ENCODE measurements around the gene MACROD2. TPM values are rescaled to one million over a fixed set of nuclear protein-coding genes. Genes with fewer than 3 reads are reported as not detected.

MACROD2 gene
- total RNA-seq, 2 donors from 2014 or later = 0.94 to 10.4 TPM

- H3K9me3 ChIP-seq = no peaks in the 10 kb centered on the region
- H3K4me1 ChIP-seq = no peaks in the 10 kb centered on the region
- no peak overlapping the region for H3K4me3 ChIP-seq
- H3K27me3 ChIP-seq = no peaks in the 10 kb centered on the region
- H3K27ac ChIP-seq = no peak overlapping the region
- TF ChIP-seq CTCF (IDR thresholded peaks at IDR 0.05) = no peak
- no peaks in the 10 kb centered on the region for H3K36me3 ChIP-seq
- DNase-seq (ENCODE audit: low spot score) = no peak
Observed at GRCh38 chr20:15866916-15867730, 1871.8 kb downstream of the MACROD2 start.

GRCh38 chr20:15867899-15868298 lies 1872.6 kb downstream of the MACROD2 start:
- Histone ChIP-seq H3K36me3 (no peaks in the 10 kb centered on the region), H3K9me3 (no peaks in the 10 kb centered on the region), H3K4me3 (no peak overlapping the region), H3K27ac (no peak overlapping the region), H3K27me3 (no peaks in the 10 kb centered on the region), H3K4me1 (no peaks in the 10 kb centered on the region)
- TF ChIP-seq CTCF (IDR thresholded peaks at IDR 0.05) = no peak
- no peak for DNase-seq (ENCODE audit: low spot score)

- H3K9me3 ChIP-seq = peaks cover 0 to 5% of the 10 kb centered on the region in 2 donors
- H3K4me3 ChIP-seq = no peak overlapping the region
- H3K27me3 ChIP-seq = no peaks in the 10 kb centered on the region
- no peak overlapping the region for H3K27ac ChIP-seq
- no peaks in the 10 kb centered on the region for H3K4me1 ChIP-seq
- DNase-seq (ENCODE audit: low spot score) = no peak
- TF ChIP-seq CTCF (IDR thresholded peaks at IDR 0.05) = no peak
- H3K36me3 ChIP-seq = no peaks in the 10 kb centered on the region
Observed at GRCh38 chr20:15875446-15875845, 1880.1 kb downstream of the MACROD2 start.

- Histone ChIP-seq H3K4me1 (no peaks in the 10 kb centered on the region), H3K36me3 (no peaks in the 10 kb centered on the region)
- DNase-seq (ENCODE audit: low spot score) = no peak
Observed at GRCh38 chr20:15882553-15882952, 1887.2 kb downstream of the MACROD2 start.

DNA sequence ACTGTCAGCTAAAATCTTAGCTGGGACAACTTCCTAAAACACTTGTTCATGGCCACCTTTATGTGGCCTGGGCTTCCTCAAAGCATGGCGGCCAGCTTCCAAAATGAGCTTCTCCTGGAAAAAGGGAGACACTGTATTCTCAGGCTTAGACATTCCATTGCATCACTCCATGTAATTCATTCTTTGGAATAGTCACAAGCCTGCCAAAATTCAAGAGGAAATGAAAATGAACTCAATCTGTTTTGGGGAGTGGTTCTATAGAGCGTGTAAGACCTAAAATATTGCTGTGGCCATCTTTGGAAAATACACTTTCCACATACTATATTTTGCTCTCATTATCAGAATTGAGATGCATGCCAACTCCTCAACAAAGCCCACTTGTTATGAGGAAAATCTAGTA lies 1890.9 kb downstream of the MACROD2 start:
- H3K27ac ChIP-seq = no peak overlapping the region
- no peak for TF ChIP-seq CTCF (IDR thresholded peaks at IDR 0.05)
- H3K9me3 ChIP-seq = peaks cover 0 to 22% of the 10 kb centered on the region in 2 donors
- H3K4me3 ChIP-seq = no peak overlapping the region
- H3K4me1 ChIP-seq = no peaks in the 10 kb centered on the region
- H3K36me3 ChIP-seq = no peaks in the 10 kb centered on the region
- no peaks in the 10 kb centered on the region for H3K27me3 ChIP-seq
- no peak for DNase-seq (ENCODE audit: low spot score)

More at GRCh38 chr20:15882553-15882952, 1887.2 kb downstream of the MACROD2 start:
- H3K9me3 ChIP-seq = peaks cover 0 to 32% of the 10 kb centered on the region in 2 donors
- no peak overlapping the region for H3K27ac ChIP-seq
- H3K4me3 ChIP-seq = no peak overlapping the region
- no peak for TF ChIP-seq CTCF (IDR thresholded peaks at IDR 0.05)
- H3K27me3 ChIP-seq = no peaks in the 10 kb centered on the region

All from right atrium auricular region (tissue), 2 donors.